ENCODE results near the gene CHKB. TPM values are rescaled to one million over a fixed set of nuclear protein-coding genes. Genes with fewer than 3 reads are reported as not detected.

The CHKB gene
- total and polyA plus RNA-seq, 2 of the 8 experiments (the other 6 are each of a cell fraction or from before 2014, with no cell fraction given) = 27.9 to 42.2 TPM

- Histone ChIP-seq H2BK15ac (ENCODE audit: low read length) (no peak overlapping the region), H3K79me1 (ENCODE audit: low read depth, low read length) (peaks cover 4% of the 10 kb centered on the region), H3K27ac (ENCODE audit: low read depth, low read length) (no peak overlapping the region), H3K23ac (ENCODE audit: insufficient read length) (no peak overlapping the region), H3K9me3 (ENCODE audit: insufficient read depth in 2 of 2, low read depth in 1 of 2, low read length in 1 of 2) (no peaks in the 10 kb centered on the region), H4K5ac (ENCODE audit: insufficient read length, low read depth, low read length) (no peak overlapping the region), H3K9ac (replicated peaks in 1 of 4; ENCODE audit: extremely low read depth in 1 of 4, low read depth in 3 of 4, low read length in 3 of 4) (no peak overlapping the region), H2AFZ (ENCODE audit: low read length) (no peak overlapping the region), H2AK5ac (ENCODE audit: low read depth, low read length) (no peak overlapping the region), H3K4me1 (replicated peaks in 1 of 4; ENCODE audit: control insufficient read depth in 3 of 4, insufficient read depth in 4 of 4, low read length in 3 of 4) (peaks cover 0 to 14% (median 10%) of the 10 kb centered on the region in 4 experiments; a peak in 6 of 7 replicates), H3K36me3 (ENCODE audit: control insufficient read depth in 2 of 4, insufficient read depth in 4 of 4, low read length in 3 of 4) (no peaks in the 10 kb centered on the region), H2BK12ac (ENCODE audit: low read depth, low read length) (no peak overlapping the region), H2BK20ac (ENCODE audit: low read length) (no peak overlapping the region), H3K23me2 (ENCODE audit: low read depth, low read length) (peaks cover 13% of the 10 kb centered on the region), H3K4me3 (ENCODE audit: extremely low read depth in 1 of 4, insufficient read depth in 2 of 4, low read depth in 3 of 4, low read length in 4 of 4) (no peak overlapping the region), H2BK5ac (ENCODE audit: low read depth, low read length) (no peak overlapping the region), H4K8ac (ENCODE audit: extremely low read depth, insufficient read depth, low read length) (no peak overlapping the region; the same call in 1 of the 2 replicates), H3K4me2 (ENCODE audit: insufficient read depth in 1 of 2, low read depth in 2 of 2, low read length in 2 of 2) (no peak overlapping the region), H3K79me2 (ENCODE audit: control insufficient read depth in 1 of 2, insufficient read depth in 2 of 2, low read length in 2 of 2) (no peaks in the 10 kb centered on the region), H3K18ac (ENCODE audit: extremely low read depth, low read length) (no peak overlapping the region), H3K14ac (ENCODE audit: insufficient read length) (no peak overlapping the region), H4K20me1 (replicated peaks in 1 of 2; ENCODE audit: control insufficient read depth in 1 of 2, insufficient read depth in 2 of 2, low read length in 2 of 2) (peaks cover 0 to 13% of the 10 kb centered on the region in 2 experiments), H3K27me3 (replicated peaks in 1 of 4; ENCODE audit: control insufficient read depth in 3 of 4, extremely low read depth in 1 of 4, insufficient read depth in 3 of 4, low read length in 3 of 4) (peaks cover 0 to 10% (median 7%) of the 10 kb centered on the region in 4 experiments; a peak in 4 of 7 replicates), H4K91ac (replicated peaks; ENCODE audit: insufficient read length, low read length) (no peak overlapping the region), H3K56ac (replicated peaks; ENCODE audit: insufficient read length, low read depth, low read length) (no peak overlapping the region), H2BK120ac (replicated peaks; ENCODE audit: low read depth, low read length) (no peak overlapping the region), H3K4ac (replicated peaks; ENCODE audit: insufficient read length, low read depth, low read length) (no peak overlapping the region)
- DNase-seq (ENCODE audit: low read depth in 1 of 2, low spot score in 2 of 2) = peak in 1 of 2 experiments; percentile 80
- ChIA-PET CTCF (ENCODE audit: partially characterized antibody) (interaction anchor here (0.6 to 15.7 kb wide), 24 partner anchors 10 to 153 kb away, joined by 3 to 281 read pairs (median 4); partner anchors contain the start of gene SYCE3), POLR2A (ENCODE audit: partially characterized antibody) (interaction anchor here (0.9 to 1.4 kb wide), 3 partner anchors 15 to 65 kb away, joined by 3 read pairs; no protein-coding TSS in a partner anchor)
- WGBS, 2 experiments (ENCODE audit: extremely low coverage in 1 of 2, insufficient coverage in 1 of 2, insufficient read length in 1 of 2, insufficient replicate concordance in 2 of 2, low coverage in 1 of 2, low lambda C conversion rate in 2 of 2, missing lambda C conversion rate in 1 of 2) = 81% methylated on average over 20 of the region's 27 CpGs; no CpG with 5 or more reads in 1 of the 2 experiments
- FAIRE-seq = no peak
- TF ChIP-seq CTCF (IDR thresholded peaks at IDR 0.05; ENCODE audit: control extremely low read depth in 1 of 3, insufficient read depth in 1 of 3, low read depth in 1 of 3, low read length in 3 of 3) (peak; percentile 79 to 84 (median 82)), CREB1 (IDR thresholded peaks at IDR 0.05) (0 out of 2 replicates have a peak, but pooled peaks have one; percentile 28), BCL11A (IDR thresholded peaks at IDR 0.05; ENCODE audit: low read depth in 2 of 2, low read length in 2 of 2) (no peak), RAD21 (IDR thresholded peaks at IDR 0.05 in 1 of 2, conservative IDR thresholded peaks at IDR 0.05 in 1 of 2; ENCODE audit: low read depth in 2 of 2, low read length in 2 of 2) (peak; percentile 88 to 92)
Observed at GRCh38 chr22:50625568-50626313, 43.1 kb upstream of the CHKB start.
